CD4-positive, alpha-beta T cell (primary cell): ENCODE results near the gene ARHGAP26. TPM values are rescaled to one million over a fixed set of nuclear protein-coding genes. Genes with fewer than 3 reads are reported as not detected.
A peak's percentile ranks its signal among the peaks of the same experiment; 100 is the strongest.

Experiments used
- ATAC-seq: fragments of 200-7000 bp; cut with Tn5 transposase; one replicate; pipeline ENCODE4 v1.10.0; 2022; ENCODE audit warnings: mild to moderate bottlenecking; ENCODE audit not compliant: poor library complexity
- CTCF ChIA-PET: fragments of 350-600 bp; sonication (Branson Sonifier 250); formaldehyde crosslinking; loops from one replicate; lab custom pipeline; 2021; ENCODE audit warnings: antibody characterized with exemption, inconsistent platforms; lab: Charles Lee
- POLR2A ChIA-PET: fragments of 350-600 bp; sonication (Branson Sonifier 250); formaldehyde crosslinking; loops from one replicate; lab custom pipeline; 2021; ENCODE audit warnings: antibody characterized with exemption, inconsistent platforms; lab: Charles Lee
- DNase-seq, 14 experiments: peaks; one replicate each; pipeline ENCODE4 v3.0.0-alpha.2; 2013 to 2020; ENCODE audit warnings: mixed read lengths in 2 of 14
- H3K27ac ChIP-seq, 2 donors: one replicate each; pipeline versions ENCODE4 v1.5.1 to v1.7.0; 2013; ENCODE audit warnings: low read length in 2 of 2, low read depth in 1 of 2, mild to moderate bottlenecking in 1 of 2
- H3K27me3 ChIP-seq, 2 experiments: 1 replicate in 1 of 2; 2 replicates in 1 of 2; pipeline versions ENCODE4 v1.6.1 to v1.7.0; 2013; ENCODE audit warnings: low read length in 2 of 2, control low read depth in 1 of 2, mild to moderate bottlenecking in 1 of 2, moderate library complexity in 1 of 2; ENCODE audit not compliant: insufficient read depth in 2 of 2, control insufficient read depth in 1 of 2
- H3K36me3 ChIP-seq: one replicate; pipeline ENCODE4 v1.6.1; 2013; ENCODE audit warnings: low read length, control low read depth; ENCODE audit not compliant: insufficient read depth
- H3K4me1 ChIP-seq: one replicate; pipeline ENCODE4 v1.6.1; 2013; ENCODE audit warnings: low read length, control low read depth; ENCODE audit not compliant: insufficient read depth
- H3K4me3 ChIP-seq: one replicate; pipeline ENCODE4 v1.5.1; 2013; ENCODE audit warnings: mild to moderate bottlenecking, low read length, moderate library complexity
- H3K9me3 ChIP-seq, 2 experiments: 1 replicate in 1 of 2; 2 replicates in 1 of 2; pipeline versions ENCODE4 v1.6.1 to v1.7.0; 2013; ENCODE audit warnings: low read length in 2 of 2, mild to moderate bottlenecking in 2 of 2, control low read depth in 1 of 2, moderate library complexity in 1 of 2; ENCODE audit not compliant: control insufficient read depth in 1 of 2, insufficient read depth in 1 of 2
- H3K27ac Mint-ChIP-seq: one replicate; pipeline ENCODE4 v1.8.0; 2020; ENCODE audit warnings: mixed read lengths
- H3K27me3 Mint-ChIP-seq: one replicate; pipeline ENCODE4 v1.8.0; 2021; ENCODE audit warnings: mixed read lengths
- H3K36me3 Mint-ChIP-seq: one replicate; pipeline ENCODE4 v1.8.0; 2021; ENCODE audit warnings: low read depth, mixed read lengths
- H3K4me1 Mint-ChIP-seq: one replicate; pipeline ENCODE4 v1.8.0; 2021; ENCODE audit warnings: low read depth, mixed read lengths
- H3K4me3 Mint-ChIP-seq: one replicate; pipeline ENCODE4 v1.8.0; 2020; ENCODE audit warnings: mild to moderate bottlenecking, mixed read lengths
- H3K9me3 Mint-ChIP-seq: one replicate; pipeline ENCODE4 v1.8.0; 2020; ENCODE audit warnings: mixed read lengths
- CTCF ChIP-seq: fragments of 200-600 bp; IDR thresholded peaks from one replicate; pipeline ENCODE4 v1.8.0; 2022; ENCODE audit warnings: antibody characterized with exemption, mild to moderate bottlenecking
- intact Hi-C, 2 experiments: fragments of 100-400 bp; cut with DNase I in 1 of 2; cut with micrococcal nuclease in 1 of 2; formaldehyde crosslinking; loops; one replicate each; pipeline versions ENCODE4 v1.15.1 to v1.9.0; 2023 to 2025; cut with DNase I, micrococcal nuclease
- total RNA-seq, 174 experiments: library from RNA in 2 of 174; stranded (reverse) in 2 of 174; gene quantifications; one replicate each; pipeline ENCODE4 v1.2.3 and lab custom pipeline; 2021 to 2026

ARHGAP26 gene
- total RNA-seq, 2 experiments from 2014 or later, result 24.9 to 27.3 TPM

- ChIA-PET CTCF (no interaction called here), POLR2A (interaction anchor here (0.6 kb wide), 1 partner anchor 314 kb away, joined by 3 read pairs; no protein-coding TSS in a partner anchor)
- no peaks in the 10 kb centered on the region for H3K9me3 ChIP-seq
- no peak overlapping the region for H3K27ac ChIP-seq
- H3K36me3 ChIP-seq, result no peaks in the 10 kb centered on the region
- no peak overlapping the region for H3K4me3 ChIP-seq
- no peaks in the 10 kb centered on the region for H3K27me3 Mint-ChIP-seq
- no peaks in the 10 kb centered on the region for H3K27me3 ChIP-seq
- peaks cover 21% of the 10 kb centered on the region for H3K4me1 Mint-ChIP-seq
- intact Hi-C loops, result no loop called here
- no peaks in the 10 kb centered on the region for H3K36me3 Mint-ChIP-seq
- peaks cover 25% of the 10 kb centered on the region for H3K4me1 ChIP-seq
- H3K9me3 Mint-ChIP-seq, result no peaks in the 10 kb centered on the region
- ATAC-seq (no peak), DNase-seq (no peak)
- no peak for TF ChIP-seq CTCF
- no peak overlapping the region for H3K27ac Mint-ChIP-seq
- H3K4me3 Mint-ChIP-seq, result no peak overlapping the region
Measured at GRCh38 chr5:142736247-142736632, 33.9 kb upstream of the ARHGAP26 start.

GRCh38 chr5:142737179-142737578 lies 33.0 kb upstream of the ARHGAP26 start:
- Histone ChIP-seq H3K4me3 (no peak overlapping the region), H3K27ac (no peak overlapping the region), H3K36me3 (no peaks in the 10 kb centered on the region), H3K4me1 (peaks cover 25% of the 10 kb centered on the region), H3K27me3 (peaks cover 0 to 2% of the 10 kb centered on the region in 2 experiments), H3K9me3 (no peaks in the 10 kb centered on the region)
- ATAC-seq (no peak), DNase-seq (peak in 2 of 14 experiments; percentile 15 to 28)
- CTCF ChIA-PET, result no interaction called here
- H3K27ac Mint-ChIP-seq, result no peak overlapping the region
- H3K4me1 Mint-ChIP-seq, result peaks cover 21% of the 10 kb centered on the region
- intact Hi-C loops, result no loop called here
- no peak overlapping the region for H3K4me3 Mint-ChIP-seq
- H3K36me3 Mint-ChIP-seq, result no peaks in the 10 kb centered on the region
- no peaks in the 10 kb centered on the region for H3K9me3 Mint-ChIP-seq
- POLR2A ChIA-PET, result no interaction called here
- no peaks in the 10 kb centered on the region for H3K27me3 Mint-ChIP-seq
- no peak for TF ChIP-seq CTCF

DNA sequence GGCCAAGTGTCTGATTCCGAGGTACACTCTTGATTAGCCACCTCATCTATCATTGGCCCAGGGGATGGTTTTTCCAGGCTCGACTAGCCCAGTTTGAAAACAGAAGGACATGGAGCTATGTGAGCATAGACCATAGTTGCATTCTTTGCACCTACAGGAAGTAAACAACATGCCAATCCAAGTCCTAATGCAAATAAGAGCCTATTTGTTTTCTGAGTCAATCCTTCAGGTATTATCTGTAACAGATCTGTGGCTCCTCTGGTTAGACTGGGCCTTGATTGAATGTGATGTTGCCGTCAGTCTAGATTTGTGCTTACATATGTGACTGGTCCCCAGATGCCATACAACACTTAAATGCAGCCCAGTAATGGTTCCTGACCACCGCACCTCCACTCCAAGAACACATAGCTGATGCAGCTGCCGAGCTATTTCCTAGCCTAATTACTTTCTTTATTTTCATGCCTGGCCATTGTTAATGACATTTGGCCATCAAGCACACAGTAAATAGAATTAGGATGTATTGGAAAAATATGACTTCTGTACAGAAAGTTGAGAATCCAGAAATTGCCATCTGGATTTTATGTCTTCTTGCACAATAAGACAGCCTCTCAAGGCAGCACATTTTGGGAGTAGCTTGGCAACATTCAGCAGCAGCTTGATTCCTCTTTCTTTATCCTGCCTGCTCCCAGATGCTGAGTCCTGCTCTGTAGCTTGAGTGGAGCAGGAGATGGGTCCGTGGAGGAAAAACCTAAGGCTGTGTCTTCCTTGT lies 29.5 kb upstream of the ARHGAP26 start:
- no peak for TF ChIP-seq CTCF
- ChIA-PET POLR2A (interaction anchor here (0.8 kb wide), 1 partner anchor 140 kb away, joined by 3 read pairs; no protein-coding TSS in a partner anchor), CTCF (interaction anchor here (1.6 kb wide), 1 partner anchor 140 kb away, joined by 4 read pairs; no protein-coding TSS in a partner anchor)
- intact Hi-C loops, result loop anchor here in 1 of 2 experiments (10.0 kb wide), 2 partner anchors 1084 to 1224 kb away; no protein-coding TSS in a partner anchor
- Mint-ChIP-seq H3K27ac (no peak overlapping the region), H3K36me3 (no peaks in the 10 kb centered on the region), H3K9me3 (no peaks in the 10 kb centered on the region), H3K4me3 (no peak overlapping the region), H3K27me3 (peaks cover 11% of the 10 kb centered on the region), H3K4me1 (no peaks in the 10 kb centered on the region)
- H3K27me3 ChIP-seq, result peaks cover 0 to 3% of the 10 kb centered on the region in 2 experiments
- DNase-seq, result no peak
- H3K4me3 ChIP-seq, result no peak overlapping the region
- no peak overlapping the region for H3K27ac ChIP-seq
- H3K36me3 ChIP-seq, result no peaks in the 10 kb centered on the region
- no peak for ATAC-seq
- H3K9me3 ChIP-seq, result no peaks in the 10 kb centered on the region
- no peaks in the 10 kb centered on the region for H3K4me1 ChIP-seq
